Endodermal cell (in vitro differentiated cells): Measurements from ENCODE around the gene DGCR2. TPM values are rescaled to one million over a fixed set of nuclear protein-coding genes. Genes with fewer than 3 reads are reported as not detected.
A peak's percentile ranks its signal among the peaks of the same experiment; 100 is the strongest.

Experiments
- DNase-seq: peaks from one replicate; pipeline ENCODE4 v3.0.0-alpha.2; 2017
- H3K27ac ChIP-seq: 2 replicates; pipeline ENCODE4 v1.5.1; 2013; ENCODE audit warnings: mild to moderate bottlenecking, low read depth, low read length, moderate library complexity
- H3K27me3 ChIP-seq: 2 replicates; pipeline ENCODE4 v1.6.1; 2013; ENCODE audit warnings: mild to moderate bottlenecking, low read length, moderate library complexity; ENCODE audit not compliant: insufficient read depth, control insufficient read depth, poor library complexity, severe bottlenecking
- H3K36me3 ChIP-seq: 2 replicates; pipeline ENCODE4 v1.7.0; 2013; ENCODE audit warnings: mild to moderate bottlenecking, low read length, moderate library complexity; ENCODE audit not compliant: control insufficient read depth, insufficient read depth
- H3K4me1 ChIP-seq: one replicate; pipeline ENCODE4 v1.7.0; 2013; ENCODE audit warnings: low read length; ENCODE audit not compliant: control insufficient read depth, insufficient read depth
- H3K4me3 ChIP-seq: 2 replicates; pipeline ENCODE4 v1.5.1; 2013; ENCODE audit warnings: mild to moderate bottlenecking, low read length, moderate library complexity
- H3K9ac ChIP-seq: 2 replicates; pipeline ENCODE4 v1.6.1; 2013; ENCODE audit warnings: mild to moderate bottlenecking, low read length, moderate library complexity; ENCODE audit not compliant: poor library complexity, severe bottlenecking; ENCODE audit errors: extremely low read depth
- H3K9me3 ChIP-seq: 2 replicates; pipeline ENCODE4 v1.6.1; 2013; ENCODE audit warnings: mild to moderate bottlenecking, low read length, moderate library complexity; ENCODE audit not compliant: control insufficient read depth
- H3K27ac Mint-ChIP-seq: 2 replicates; pipeline ENCODE4 v1.8.0; 2020; ENCODE audit warnings: mixed read lengths
- H3K27me3 Mint-ChIP-seq: 2 replicates; pipeline ENCODE4 v1.8.0; 2021; ENCODE audit warnings: mild to moderate bottlenecking, mixed read lengths; ENCODE audit not compliant: insufficient read depth
- H3K36me3 Mint-ChIP-seq: 2 replicates; pipeline ENCODE4 v1.8.0; 2020; ENCODE audit warnings: low read depth, mixed read lengths
- H3K4me1 Mint-ChIP-seq: 2 replicates; pipeline ENCODE4 v1.8.0; 2020; ENCODE audit warnings: mixed read lengths
- H3K4me3 Mint-ChIP-seq: 2 replicates; pipeline ENCODE4 v1.8.0; 2020; ENCODE audit warnings: mild to moderate bottlenecking, moderate library complexity, mixed read lengths
- H3K9me3 Mint-ChIP-seq: 2 replicates; pipeline ENCODE4 v1.8.0; 2020; ENCODE audit warnings: mild to moderate bottlenecking, mixed read lengths
- CTCF ChIP-seq: fragments of 200-600 bp; sonication (generic); conservative IDR thresholded peaks from 2 replicates; pipeline ENCODE4 v1.5.0; 2021; ENCODE audit warnings: antibody characterized with exemption, mild to moderate bottlenecking
- WGBS, 2 experiments: methylation state at CpG; one replicate each; pipeline versions ENCODE4 v1.1.5 to v1.1.7; 2013; ENCODE audit warnings: missing lambda C conversion rate in 2 of 2, mixed read lengths in 1 of 2; ENCODE audit not compliant: insufficient coverage in 1 of 2, insufficient read length in 1 of 2; 5-methylcytosine and 5-hydroxymethylcytosine counted together
- total RNA-seq, 2 donors: library from RNA; stranded (reverse); fragmentation: NEBNext Ultra II Directional in 1 of 2; extraction: Animal tissue kit (Norgen Biotek cat#: 25700) in 1 of 2; gene quantifications; 2 replicates in 1 of 2; 3 replicates in 1 of 2; pipeline ENCODE4 v1.2.1, GENCODE V29; 2021

Gene DGCR2
- total RNA-seq, 2 donors from 2014 or later = 54.6 to 62.9 TPM

DNA sequence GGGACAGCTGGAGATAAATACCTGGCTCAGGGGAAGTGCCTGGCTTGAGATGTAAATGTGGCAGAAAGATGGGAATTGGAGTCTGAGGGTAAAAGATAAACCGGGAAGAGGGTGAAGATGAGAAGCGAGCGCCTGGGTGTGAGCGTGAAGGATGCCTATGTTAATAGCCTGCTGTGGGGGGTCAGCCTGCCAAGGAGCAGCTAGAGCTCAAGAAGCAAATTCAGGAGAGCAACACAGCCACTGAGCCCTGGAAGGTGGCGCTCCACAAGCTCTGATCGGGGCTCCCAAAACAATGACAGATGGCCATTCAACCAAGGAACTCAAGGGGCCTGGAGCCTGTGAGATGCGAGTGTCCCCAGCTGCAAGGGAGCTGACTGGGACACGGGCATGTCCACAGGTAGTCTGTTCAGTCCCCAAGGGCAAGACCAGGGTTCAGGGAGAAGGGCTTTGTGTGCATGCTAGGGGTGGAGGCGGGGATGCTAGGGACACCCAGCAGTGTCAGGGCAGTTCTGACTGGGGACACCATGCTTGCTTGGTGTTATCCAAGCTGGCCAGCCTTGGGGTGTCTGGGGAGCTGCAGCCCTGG is 25.1 kb upstream of the DGCR2 start:
- Histone ChIP-seq H3K36me3 (peaks cover 3% of the 10 kb centered on the region), H3K4me3 (no peak overlapping the region), H3K9ac (no peak overlapping the region), H3K27ac (no peak overlapping the region), H3K27me3 (peaks cover 65% of the 10 kb centered on the region), H3K4me1 (no peaks in the 10 kb centered on the region), H3K9me3 (peaks cover 8% of the 10 kb centered on the region)
- Mint-ChIP-seq H3K9me3 (peaks cover 12% of the 10 kb centered on the region), H3K27me3 (peaks cover 66% of the 10 kb centered on the region), H3K36me3 (peaks cover 1% of the 10 kb centered on the region), H3K4me3 (no peak overlapping the region), H3K4me1 (peaks cover 8% of the 10 kb centered on the region), H3K27ac (no peak overlapping the region)
- peak; percentile 75 for DNase-seq
- no peak for TF ChIP-seq CTCF
- WGBS, 2 experiments = 32 to 34% methylated on average over 7 to 9 of the region's 9 CpGs

GRCh38 chr22:19146215-19146968 is 24.2 kb upstream of the DGCR2 start:
- peaks cover 8% of the 10 kb centered on the region for H3K4me1 Mint-ChIP-seq
- Histone ChIP-seq H3K9me3 (peaks cover 4% of the 10 kb centered on the region), H3K27ac (no peak overlapping the region), H3K27me3 (peaks cover 56% of the 10 kb centered on the region), H3K4me1 (no peaks in the 10 kb centered on the region), H3K36me3 (peaks cover 9% of the 10 kb centered on the region), H3K4me3 (no peak overlapping the region), H3K9ac (no peak overlapping the region)
- WGBS, 2 experiments = 85 to 87% methylated on average over 10 to 11 of the region's 11 CpGs
- no peak overlapping the region for H3K4me3 Mint-ChIP-seq
- no peak for DNase-seq
- peaks cover 7% of the 10 kb centered on the region for H3K9me3 Mint-ChIP-seq
- H3K36me3 Mint-ChIP-seq = peaks cover 4% of the 10 kb centered on the region
- peaks cover 57% of the 10 kb centered on the region for H3K27me3 Mint-ChIP-seq
- peak; percentile 39 for TF ChIP-seq CTCF
- H3K27ac Mint-ChIP-seq = no peak overlapping the region

DNA sequence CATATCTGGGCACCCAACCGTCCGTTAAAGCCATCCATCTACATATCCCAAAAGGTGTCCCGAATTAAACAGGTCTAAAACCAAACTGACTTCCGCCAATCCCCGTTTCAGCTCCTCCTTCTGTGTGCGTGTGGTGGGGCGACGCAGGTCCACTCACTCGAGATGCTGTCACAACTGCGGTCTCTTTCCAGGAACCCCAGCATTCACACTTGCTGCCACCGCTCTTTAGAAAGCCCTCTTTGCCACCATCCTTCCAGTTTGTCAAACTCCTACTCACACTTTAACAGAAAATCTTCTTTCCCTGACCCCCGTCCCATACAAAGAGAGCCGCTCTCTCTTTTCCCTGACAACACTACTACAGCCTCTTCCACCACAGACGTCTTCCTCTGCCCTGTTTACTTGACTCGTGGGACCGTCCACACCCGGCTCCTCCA is 21.8 kb upstream of the DGCR2 start:
- H3K36me3 ChIP-seq = peaks cover 33% of the 10 kb centered on the region
- H3K4me1 ChIP-seq = no peaks in the 10 kb centered on the region
- peak overlapping the region; percentile 94 for H3K4me3 Mint-ChIP-seq
- 7 to 9% methylated on average over 10 to 17 of the region's 17 CpGs for WGBS, 2 experiments
- no peaks in the 10 kb centered on the region for H3K9me3 ChIP-seq
- H3K27me3 ChIP-seq = peaks cover 37% of the 10 kb centered on the region
- H3K4me1 Mint-ChIP-seq = peaks cover 5% of the 10 kb centered on the region
- no peak for DNase-seq
- peak overlapping the region; percentile 91 for H3K4me3 ChIP-seq
- H3K9me3 Mint-ChIP-seq = no peaks in the 10 kb centered on the region
- no peak for TF ChIP-seq CTCF
- H3K36me3 Mint-ChIP-seq = peaks cover 21% of the 10 kb centered on the region
- peaks cover 41% of the 10 kb centered on the region for H3K27me3 Mint-ChIP-seq
- H3K27ac Mint-ChIP-seq = peak overlapping the region; percentile 88
- H3K27ac ChIP-seq = peak overlapping the region; percentile 47
- H3K9ac ChIP-seq = peak overlapping the region; percentile 77
